ENCODE data around the gene TMPO.
"Not testable (repeated sequence)": the region's sequence is repeated elsewhere in the genome, so short reads cannot be mapped to it uniquely, and the experiment has no call there.

DNA sequence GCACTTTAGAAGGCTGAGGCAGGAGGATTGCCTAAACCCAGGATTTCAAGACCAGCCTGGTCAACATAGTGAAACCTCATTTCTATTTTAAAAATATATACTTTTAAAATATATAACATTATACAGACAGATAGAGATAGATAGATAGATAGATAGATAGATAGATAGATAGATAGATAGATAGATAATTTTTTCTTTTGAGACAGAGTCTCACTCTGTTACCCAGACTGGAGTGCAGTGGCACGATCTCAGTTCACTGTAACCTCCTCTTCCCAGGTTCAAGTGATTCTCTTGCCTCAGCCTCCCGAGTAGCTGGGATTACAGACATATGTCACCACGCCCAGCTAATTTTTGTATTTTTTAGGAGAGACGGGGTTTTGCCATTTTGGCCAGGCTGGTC, 42.7 kb downstream of the TMPO start:
- TF ChIP-seq, protein P1, sequence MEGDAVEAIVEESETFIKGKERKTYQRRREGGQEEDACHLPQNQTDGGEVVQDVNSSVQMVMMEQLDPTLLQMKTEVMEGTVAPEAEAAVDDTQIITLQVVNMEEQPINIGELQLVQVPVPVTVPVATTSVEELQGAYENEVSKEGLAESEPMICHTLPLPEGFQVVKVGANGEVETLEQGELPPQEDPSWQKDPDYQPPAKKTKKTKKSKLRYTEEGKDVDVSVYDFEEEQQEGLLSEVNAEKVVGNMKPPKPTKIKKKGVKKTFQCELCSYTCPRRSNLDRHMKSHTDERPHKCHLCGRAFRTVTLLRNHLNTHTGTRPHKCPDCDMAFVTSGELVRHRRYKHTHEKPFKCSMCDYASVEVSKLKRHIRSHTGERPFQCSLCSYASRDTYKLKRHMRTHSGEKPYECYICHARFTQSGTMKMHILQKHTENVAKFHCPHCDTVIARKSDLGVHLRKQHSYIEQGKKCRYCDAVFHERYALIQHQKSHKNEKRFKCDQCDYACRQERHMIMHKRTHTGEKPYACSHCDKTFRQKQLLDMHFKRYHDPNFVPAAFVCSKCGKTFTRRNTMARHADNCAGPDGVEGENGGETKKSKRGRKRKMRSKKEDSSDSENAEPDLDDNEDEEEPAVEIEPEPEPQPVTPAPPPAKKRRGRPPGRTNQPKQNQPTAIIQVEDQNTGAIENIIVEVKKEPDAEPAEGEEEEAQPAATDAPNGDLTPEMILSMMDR (IDR thresholded peaks at IDR 0.05) = not testable (repeated sequence)
- TF ChIP-seq POLR2A (IDR thresholded peaks at IDR 0.05) = not testable (repeated sequence)

All from Peyer's patch (tissue), 4 donors.